LNCaP clone FGC (cell line): ENCODE data around the gene MATN1.

Experiments
- DNase-seq: peaks from one replicate; pipeline ENCODE4 v3.0.0-alpha.2; 2011; ENCODE audit warnings: low read depth
- H3K4me3 ChIP-seq: 2 replicates; pipeline ENCODE4 v1.5.1; 2011; ENCODE audit warnings: mild to moderate bottlenecking, low read depth, low read length, control low read depth
- TF ChIP-seq, protein P1 (sequence below): IDR thresholded peaks from 2 replicates; pipeline ENCODE4 v1.5.1; 2012; ENCODE audit warnings: mild to moderate bottlenecking; ENCODE audit not compliant: control insufficient read depth, insufficient read depth; ENCODE audit errors: extremely low read depth

Gene MATN1

DNA sequence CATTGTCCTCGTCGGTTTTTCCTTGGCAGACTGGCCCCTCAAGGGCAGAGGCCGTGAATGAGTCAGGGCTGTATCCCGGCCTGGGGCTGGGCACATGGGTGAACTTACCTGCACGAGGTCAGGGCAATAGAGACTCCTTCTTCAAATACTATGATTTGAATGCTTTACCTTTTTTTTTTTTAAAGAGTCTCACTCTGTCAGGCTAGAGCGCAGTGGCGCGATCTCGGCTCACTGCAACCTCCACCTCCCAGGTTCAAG is 29.2 kb upstream of the MATN1 start:
- TF ChIP-seq, protein P1, sequence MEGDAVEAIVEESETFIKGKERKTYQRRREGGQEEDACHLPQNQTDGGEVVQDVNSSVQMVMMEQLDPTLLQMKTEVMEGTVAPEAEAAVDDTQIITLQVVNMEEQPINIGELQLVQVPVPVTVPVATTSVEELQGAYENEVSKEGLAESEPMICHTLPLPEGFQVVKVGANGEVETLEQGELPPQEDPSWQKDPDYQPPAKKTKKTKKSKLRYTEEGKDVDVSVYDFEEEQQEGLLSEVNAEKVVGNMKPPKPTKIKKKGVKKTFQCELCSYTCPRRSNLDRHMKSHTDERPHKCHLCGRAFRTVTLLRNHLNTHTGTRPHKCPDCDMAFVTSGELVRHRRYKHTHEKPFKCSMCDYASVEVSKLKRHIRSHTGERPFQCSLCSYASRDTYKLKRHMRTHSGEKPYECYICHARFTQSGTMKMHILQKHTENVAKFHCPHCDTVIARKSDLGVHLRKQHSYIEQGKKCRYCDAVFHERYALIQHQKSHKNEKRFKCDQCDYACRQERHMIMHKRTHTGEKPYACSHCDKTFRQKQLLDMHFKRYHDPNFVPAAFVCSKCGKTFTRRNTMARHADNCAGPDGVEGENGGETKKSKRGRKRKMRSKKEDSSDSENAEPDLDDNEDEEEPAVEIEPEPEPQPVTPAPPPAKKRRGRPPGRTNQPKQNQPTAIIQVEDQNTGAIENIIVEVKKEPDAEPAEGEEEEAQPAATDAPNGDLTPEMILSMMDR: no peak
- H3K4me3 ChIP-seq: no peak overlapping the region
- no peak for DNase-seq

DNA sequence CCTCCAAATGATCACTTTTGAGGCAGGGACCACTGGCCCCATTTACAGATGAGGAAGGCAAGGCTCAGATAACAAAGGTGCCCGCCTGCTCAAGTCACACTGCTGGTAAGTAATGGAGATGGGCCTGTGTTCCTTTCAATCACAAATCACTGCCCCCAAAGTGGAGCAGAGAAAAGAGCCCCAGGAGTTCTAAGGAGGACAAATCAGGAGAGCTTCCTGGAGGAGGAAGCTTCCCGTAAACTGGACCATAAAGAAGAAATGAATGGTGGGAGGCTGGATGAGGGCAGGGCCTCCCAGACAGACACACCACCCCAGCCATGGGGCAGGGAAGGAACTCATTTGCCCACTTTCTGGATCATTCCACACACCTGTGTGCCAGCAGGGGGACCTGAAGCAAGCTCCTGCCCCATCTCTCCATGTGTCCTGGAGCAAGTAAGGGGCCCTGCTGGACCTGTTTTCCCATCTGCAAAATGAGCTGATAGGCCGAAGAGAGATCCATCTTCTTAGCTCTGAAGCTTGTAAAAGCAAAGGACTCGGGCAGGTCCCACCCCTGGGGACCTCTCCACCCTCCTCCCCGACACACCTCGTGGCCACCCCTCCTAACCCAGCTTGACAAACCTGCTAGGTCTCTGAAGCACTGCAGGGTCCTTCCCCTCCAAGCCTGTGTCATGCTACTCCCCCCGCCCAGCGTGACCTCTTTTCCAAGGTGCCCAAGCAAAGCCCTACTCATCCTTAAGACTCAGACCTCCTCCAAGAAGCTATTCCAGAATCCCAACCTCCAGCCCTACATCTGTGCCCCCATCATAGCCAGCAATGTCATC is 28.7 kb upstream of the MATN1 start:
- no peak overlapping the region for H3K4me3 ChIP-seq
- DNase-seq: no peak
- TF ChIP-seq, protein P1: no peak

DNA sequence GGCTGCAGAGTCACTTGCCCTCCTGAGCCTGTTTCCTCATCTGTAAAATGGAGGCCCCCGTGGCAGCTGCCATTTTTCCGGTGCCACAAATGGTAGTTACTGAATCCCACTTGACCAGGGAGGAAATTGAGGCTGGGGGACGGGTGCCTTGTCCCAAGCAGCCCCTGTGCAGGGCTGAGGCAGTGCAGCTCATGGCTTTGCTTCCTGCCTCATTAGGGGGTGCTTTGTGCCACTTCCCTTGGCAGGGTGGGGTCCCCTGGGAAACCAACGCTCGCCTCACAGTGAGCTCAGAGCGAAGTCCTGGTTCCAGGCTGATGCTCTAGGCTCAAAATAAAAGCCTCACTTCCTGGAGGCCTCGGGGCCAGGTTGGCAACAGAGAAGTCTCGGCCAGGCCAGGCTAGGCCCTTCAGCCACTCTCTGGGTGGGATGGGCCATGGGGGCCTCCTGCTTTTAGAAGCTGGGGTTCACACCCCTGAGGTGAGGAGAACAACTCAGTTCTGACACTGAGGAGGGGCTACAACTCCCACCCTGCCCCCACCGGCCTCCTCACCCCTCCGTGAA is 27.4 kb upstream of the MATN1 start:
- no peak overlapping the region for H3K4me3 ChIP-seq
- DNase-seq: no peak
- TF ChIP-seq, protein P1: no peak

DNA sequence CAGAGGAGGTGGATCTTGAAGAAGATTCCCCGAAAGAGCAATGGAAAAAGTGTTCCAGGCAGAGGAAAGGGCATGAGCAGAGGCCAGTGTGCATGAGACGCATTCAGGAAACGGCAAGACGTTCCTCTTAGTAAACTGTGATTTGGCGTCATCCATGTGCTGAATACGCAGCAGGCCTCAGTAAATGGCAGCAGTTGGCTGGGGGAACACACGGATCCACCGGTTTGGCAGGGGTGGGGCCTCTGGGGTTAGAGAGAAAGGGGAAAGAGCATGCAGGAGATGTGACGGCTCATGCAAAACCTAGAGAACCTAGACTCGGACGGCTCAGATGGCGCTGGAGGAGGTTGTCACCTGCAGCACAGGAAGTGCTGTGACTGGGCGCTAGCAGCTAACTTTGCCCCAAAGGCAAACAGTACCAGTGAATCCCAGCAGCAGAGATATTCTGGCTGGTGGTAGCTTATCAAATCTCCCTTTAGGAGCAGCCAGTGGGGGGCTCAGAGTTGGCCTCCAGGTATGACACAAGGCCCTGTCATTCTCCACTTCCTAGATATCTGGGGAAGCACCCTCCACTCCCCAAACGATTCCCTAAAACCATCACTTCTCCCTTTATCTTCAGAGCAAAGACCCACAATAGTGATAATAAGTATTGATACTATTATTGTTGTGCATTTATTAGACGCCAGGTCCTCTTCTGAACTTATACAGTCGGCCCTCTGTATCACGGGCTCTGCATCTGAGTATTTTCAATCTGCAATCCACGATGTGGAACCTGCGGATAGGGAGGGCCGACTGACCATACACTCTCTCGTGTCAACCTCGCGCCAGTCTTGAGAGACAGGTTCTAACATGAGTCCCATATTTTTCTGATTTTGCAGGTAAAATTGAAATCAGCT is 26.6 kb upstream of the MATN1 start:
- DNase-seq: no peak
- TF ChIP-seq, protein P1: no peak
- H3K4me3 ChIP-seq: no peak overlapping the region

DNA sequence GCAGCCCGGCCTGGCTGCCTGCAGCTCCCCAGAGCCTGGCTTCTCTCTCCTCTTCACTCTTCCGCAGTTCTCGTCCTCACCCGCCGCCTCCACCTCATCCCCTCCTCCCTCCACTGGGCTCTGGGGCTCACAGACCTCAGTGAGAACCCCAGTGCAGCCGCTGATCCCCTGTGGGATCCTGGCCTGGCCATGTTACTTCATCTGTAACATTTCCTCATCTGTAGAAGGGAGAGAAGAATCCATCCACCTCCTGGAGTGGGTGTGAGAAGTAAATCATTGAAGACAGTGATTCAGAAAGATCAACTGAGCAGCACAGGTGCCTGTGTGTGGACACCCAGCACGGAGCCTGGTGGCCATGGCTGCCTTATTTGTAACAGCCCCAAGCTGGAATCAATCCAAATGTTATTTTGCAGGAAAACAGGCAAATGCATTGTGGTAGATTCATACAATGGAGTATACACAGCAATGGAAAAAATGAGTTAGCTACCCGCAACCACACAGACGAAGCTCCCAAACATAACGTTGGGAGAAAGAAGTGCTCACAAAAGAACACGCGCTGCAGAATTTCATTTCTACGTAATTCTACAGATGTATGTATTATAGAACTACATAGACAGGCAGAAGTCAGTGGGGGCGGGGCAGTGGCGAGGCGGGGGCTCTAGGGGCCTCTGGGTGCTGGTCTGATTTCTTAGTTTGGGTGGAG is 25.5 kb upstream of the MATN1 start:
- TF ChIP-seq, protein P1: no peak
- no peak overlapping the region for H3K4me3 ChIP-seq
- no peak for DNase-seq

DNA sequence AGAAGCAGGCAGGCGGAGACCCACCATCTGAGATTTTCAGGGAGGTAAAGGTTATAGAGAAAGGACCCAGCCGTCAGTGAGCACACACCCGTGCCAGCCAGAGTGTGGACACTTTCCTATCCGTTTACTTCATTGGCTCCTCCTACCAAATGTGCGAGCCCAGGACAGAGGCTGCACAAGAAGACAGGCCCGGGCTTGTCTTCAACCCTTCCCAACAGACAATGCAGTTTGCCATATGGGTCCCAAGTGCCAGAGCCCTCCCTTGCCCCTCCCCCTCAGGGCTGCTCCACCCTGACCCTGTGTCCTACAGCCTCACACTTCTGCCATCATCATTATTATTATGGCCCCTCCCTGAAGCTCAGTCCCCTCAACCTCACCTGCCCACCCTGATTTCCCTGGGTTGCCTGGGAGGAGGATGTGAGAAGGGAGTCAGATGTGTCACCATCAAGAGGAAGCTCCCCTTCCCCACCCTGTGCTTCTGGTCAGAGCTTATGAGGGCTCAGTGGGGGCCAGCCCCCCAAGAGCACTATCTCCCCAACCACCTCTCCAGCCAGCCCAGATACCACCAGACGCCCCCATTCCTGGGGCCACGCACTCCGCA is 24.8 kb upstream of the MATN1 start:
- TF ChIP-seq, protein P1: no peak
- no peak overlapping the region for H3K4me3 ChIP-seq

More for the DNA sequence above, 24.8 kb upstream of the MATN1 start:
- no peak for DNase-seq
